Skeletal muscle tissue (tissue), 4 donors: ENCODE results near the gene ANO7. TPM values are rescaled to one million over a fixed set of nuclear protein-coding genes. Genes with fewer than 3 reads are reported as not detected.

Experiments used
- H3K27ac ChIP-seq: one replicate; pipeline ENCODE4 v1.7.0; 2013; ENCODE audit warnings: mild to moderate bottlenecking, low read depth, low read length, inconsistent platforms
- H3K27me3 ChIP-seq, 3 donors: one replicate each; pipeline ENCODE4 v1.7.0; 2013; ENCODE audit warnings: low read length in 3 of 3; ENCODE audit not compliant: control insufficient read depth in 3 of 3, insufficient read depth in 3 of 3
- H3K36me3 ChIP-seq, 3 donors: one replicate each; pipeline ENCODE4 v1.7.0; 2013; ENCODE audit warnings: low read length in 3 of 3; ENCODE audit not compliant: control insufficient read depth in 3 of 3, insufficient read depth in 3 of 3
- H3K4me1 ChIP-seq, 3 donors: one replicate each; pipeline ENCODE4 v1.7.0; 2013; ENCODE audit warnings: low read length in 3 of 3, mild to moderate bottlenecking in 3 of 3; ENCODE audit not compliant: control insufficient read depth in 3 of 3, insufficient read depth in 3 of 3
- H3K4me3 ChIP-seq, 3 donors: one replicate each; pipeline ENCODE4 v1.7.0; 2013; ENCODE audit warnings: low read length in 3 of 3
- H3K9ac ChIP-seq, 3 donors: one replicate each; pipeline ENCODE4 v1.7.0; 2013; ENCODE audit warnings: low read length in 3 of 3, mild to moderate bottlenecking in 3 of 3, moderate library complexity in 2 of 3, low read depth in 1 of 3
- H3K9me3 ChIP-seq, 3 donors: one replicate each; pipeline ENCODE4 v1.7.0; 2013; ENCODE audit warnings: low read length in 3 of 3; ENCODE audit not compliant: control insufficient read depth in 3 of 3
- total RNA-seq: library from RNA; depleted of rRNA; stranded (reverse); fragments of >200 nt; gene quantifications from one replicate; pipeline ENCODE4 v1.2.3, GENCODE V29; 2014
- donor health status: Osteomylitis.

ANO7 gene
- total RNA-seq, 1 donor from 2014 or later, result not detected

- Histone ChIP-seq H3K4me1 (no peaks in the 10 kb centered on the region), H3K36me3 (no peaks in the 10 kb centered on the region), H3K9ac (no peak overlapping the region), H3K4me3 (no peak overlapping the region), H3K27me3 (no peaks in the 10 kb centered on the region), H3K9me3 (no peaks in the 10 kb centered on the region), H3K27ac (no peak overlapping the region)
Observed at GRCh38 chr2:241198381-241199279, 10.2 kb downstream of the ANO7 start.

DNA sequence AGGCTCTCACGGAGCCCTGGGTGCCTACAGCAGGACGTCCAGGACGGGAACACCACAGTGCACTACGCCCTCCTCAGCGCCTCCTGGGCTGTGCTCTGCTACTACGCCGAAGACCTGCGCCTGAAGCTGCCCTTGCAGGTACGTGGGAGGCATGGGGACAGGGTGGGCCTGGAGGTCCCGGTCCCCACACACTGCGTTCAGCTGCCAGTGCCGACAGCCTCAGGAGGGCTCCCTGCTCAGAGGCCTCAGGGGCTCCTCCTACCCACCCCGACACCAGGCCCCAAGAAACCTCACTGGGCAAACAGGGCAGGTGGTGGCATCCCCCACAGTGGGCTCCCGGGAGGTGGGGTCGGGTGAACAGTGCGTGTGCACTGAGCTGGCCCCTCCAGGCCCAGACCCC, 10.8 kb downstream of the ANO7 start:
- Histone ChIP-seq H3K9me3 (no peaks in the 10 kb centered on the region), H3K4me1 (no peaks in the 10 kb centered on the region), H3K9ac (no peak overlapping the region), H3K36me3 (no peaks in the 10 kb centered on the region), H3K27me3 (no peaks in the 10 kb centered on the region), H3K4me3 (no peak overlapping the region), H3K27ac (no peak overlapping the region)

GRCh38 chr2:241199897-241200821, 11.7 kb downstream of the ANO7 start:
- Histone ChIP-seq H3K36me3 (no peaks in the 10 kb centered on the region), H3K4me1 (no peaks in the 10 kb centered on the region), H3K4me3 (no peak overlapping the region), H3K27ac (no peak overlapping the region), H3K27me3 (no peaks in the 10 kb centered on the region), H3K9me3 (no peaks in the 10 kb centered on the region), H3K9ac (no peak overlapping the region)

GRCh38 chr2:241200822-241201395, 12.4 kb downstream of the ANO7 start:
- H3K27me3 ChIP-seq, result no peaks in the 10 kb centered on the region
- no peaks in the 10 kb centered on the region for H3K4me1 ChIP-seq
- no peaks in the 10 kb centered on the region for H3K36me3 ChIP-seq
- H3K9ac ChIP-seq, result no peak overlapping the region
- H3K4me3 ChIP-seq, result no peak overlapping the region
- no peak overlapping the region for H3K27ac ChIP-seq
- H3K9me3 ChIP-seq, result no peaks in the 10 kb centered on the region

DNA sequence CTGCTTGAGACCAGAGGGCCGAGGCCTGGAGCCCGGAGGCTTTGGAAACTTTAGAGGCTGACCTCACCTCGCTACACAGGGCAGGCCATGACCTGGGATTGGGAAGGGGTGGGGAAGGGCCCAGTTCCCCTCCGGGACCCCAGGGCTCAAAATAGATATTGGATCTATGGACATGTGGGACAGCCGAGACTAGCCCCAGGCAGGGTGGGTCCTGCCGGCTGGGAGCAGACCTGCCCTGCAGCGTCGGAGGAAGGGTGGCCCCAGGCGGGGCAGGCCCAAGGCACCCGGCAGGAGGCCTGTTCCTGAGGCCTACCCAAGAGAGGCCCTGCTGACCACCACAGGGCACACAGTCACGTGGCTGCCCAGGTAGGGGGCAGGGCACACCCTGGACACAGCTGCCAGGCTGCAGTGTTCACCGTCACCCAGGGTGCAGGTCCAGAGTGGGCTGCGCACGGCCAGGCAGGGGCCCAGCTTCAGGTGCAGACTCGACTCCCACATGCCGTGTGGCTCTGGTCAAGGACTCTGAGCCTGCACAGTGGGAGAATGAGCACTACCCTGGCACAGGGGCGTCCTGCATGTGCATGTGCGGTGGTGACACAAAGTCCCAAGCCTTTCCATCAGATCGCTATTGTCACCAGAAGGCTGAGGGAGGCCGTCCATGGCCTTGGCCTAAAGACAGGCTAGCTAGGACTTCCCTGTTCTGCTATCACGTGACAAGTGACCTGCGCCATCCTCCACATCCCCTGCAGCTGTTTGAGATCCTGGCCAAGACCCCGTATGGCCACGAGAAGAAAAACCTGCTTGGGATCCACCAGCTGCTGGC, 13.2 kb downstream of the ANO7 start:
- no peaks in the 10 kb centered on the region for H3K27me3 ChIP-seq
- H3K36me3 ChIP-seq, result no peaks in the 10 kb centered on the region
- no peak overlapping the region for H3K9ac ChIP-seq
- H3K9me3 ChIP-seq, result no peaks in the 10 kb centered on the region
- no peak overlapping the region for H3K27ac ChIP-seq
- H3K4me1 ChIP-seq, result no peaks in the 10 kb centered on the region
- no peak overlapping the region for H3K4me3 ChIP-seq

DNA sequence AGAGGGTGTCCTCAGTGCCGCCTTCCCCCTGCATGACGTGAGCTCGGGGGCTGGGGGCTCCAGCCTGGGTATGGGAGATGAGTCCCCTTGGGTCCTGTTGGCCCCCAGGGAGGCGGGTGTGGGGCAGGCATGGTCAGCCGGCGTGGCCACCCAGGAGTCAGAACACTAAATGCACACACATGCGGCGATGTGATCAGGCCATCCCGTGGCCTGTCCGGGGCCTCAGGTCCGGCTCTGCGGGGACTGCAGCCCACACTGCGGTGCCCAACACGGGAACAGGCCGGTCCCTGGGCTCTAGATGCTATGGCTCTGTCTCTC, 13.8 kb downstream of the ANO7 start:
- no peak overlapping the region for H3K9ac ChIP-seq
- no peaks in the 10 kb centered on the region for H3K4me1 ChIP-seq
- H3K27ac ChIP-seq, result no peak overlapping the region
- no peaks in the 10 kb centered on the region for H3K27me3 ChIP-seq
- H3K9me3 ChIP-seq, result no peaks in the 10 kb centered on the region
- H3K36me3 ChIP-seq, result no peaks in the 10 kb centered on the region
- no peak overlapping the region for H3K4me3 ChIP-seq

DNA sequence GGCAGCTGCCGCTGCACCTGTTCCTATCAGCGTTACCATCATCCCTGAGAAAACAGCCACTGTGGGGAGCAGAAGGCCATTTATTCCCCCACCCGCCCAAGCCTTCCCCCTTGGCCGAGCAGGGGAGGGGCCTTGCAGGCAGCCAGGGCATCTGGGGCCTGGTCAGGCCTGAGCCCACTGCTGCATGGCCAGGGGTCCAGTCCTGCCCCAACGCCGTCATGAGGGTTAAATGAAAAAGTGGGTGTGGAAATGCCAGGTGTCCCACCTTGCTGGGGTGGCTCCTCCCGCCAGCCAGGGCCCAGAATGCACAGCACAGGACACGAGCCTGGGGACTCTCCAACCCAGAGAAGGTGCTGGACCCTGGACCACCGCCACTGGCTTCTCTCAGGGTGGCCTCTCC, 14.2 kb downstream of the ANO7 start:
- Histone ChIP-seq H3K4me1 (no peaks in the 10 kb centered on the region), H3K27me3 (no peaks in the 10 kb centered on the region), H3K9ac (no peak overlapping the region), H3K36me3 (no peaks in the 10 kb centered on the region), H3K9me3 (no peaks in the 10 kb centered on the region), H3K27ac (no peak overlapping the region), H3K4me3 (no peak overlapping the region)

- H3K27me3 ChIP-seq, result no peaks in the 10 kb centered on the region
- H3K9me3 ChIP-seq, result no peaks in the 10 kb centered on the region
- H3K9ac ChIP-seq, result no peak overlapping the region
- H3K27ac ChIP-seq, result no peak overlapping the region
- no peaks in the 10 kb centered on the region for H3K36me3 ChIP-seq
- H3K4me1 ChIP-seq, result no peaks in the 10 kb centered on the region
- no peak overlapping the region for H3K4me3 ChIP-seq
Observed at GRCh38 chr2:241203218-241204009, 14.9 kb downstream of the ANO7 start.

GRCh38 chr2:241204010-241204384, 15.5 kb downstream of the ANO7 start:
- no peaks in the 10 kb centered on the region for H3K36me3 ChIP-seq
- no peak overlapping the region for H3K27ac ChIP-seq
- H3K27me3 ChIP-seq, result no peaks in the 10 kb centered on the region
- no peak overlapping the region for H3K9ac ChIP-seq
- no peaks in the 10 kb centered on the region for H3K4me1 ChIP-seq
- no peaks in the 10 kb centered on the region for H3K9me3 ChIP-seq
- no peak overlapping the region for H3K4me3 ChIP-seq
